B cell (primary cell): ENCODE results near the gene DHX15. TPM values are rescaled to one million over a fixed set of nuclear protein-coding genes. Genes with fewer than 3 reads are reported as not detected.

Experiments used
- ATAC-seq: fragments of 200-7000 bp; cut with Tn5 transposase; one replicate; pipeline ENCODE4 v1.10.0; 2021; ENCODE audit warnings: low read depth, mild to moderate bottlenecking, moderate number of reproducible peaks, moderate library complexity
- CTCF ChIA-PET: fragments of 350-600 bp; sonication (Branson Sonifier 250); formaldehyde crosslinking; loops from one replicate; lab custom pipeline; 2021; ENCODE audit warnings: antibody characterized with exemption, inconsistent platforms; lab: Charles Lee
- POLR2A ChIA-PET: fragments of 350-600 bp; sonication (Branson Sonifier 250); formaldehyde crosslinking; loops from one replicate; lab custom pipeline; 2021; ENCODE audit warnings: antibody characterized with exemption; lab: Charles Lee
- DNase-seq: peaks from one replicate; pipeline ENCODE4 v3.0.0; 2013
- H2AFZ ChIP-seq: 2 replicates; pipeline ENCODE4 v1.6.1; 2012; ENCODE audit warnings: mild to moderate bottlenecking, low read depth, low read length; ENCODE audit not compliant: insufficient read depth, poor library complexity, severe bottlenecking
- H3K27ac ChIP-seq, 2 donors: 1 replicate in 1 of 2; 2 replicates in 1 of 2; pipeline ENCODE4 v1.5.1; 2012 to 2013; ENCODE audit warnings: low read length in 2 of 2, mild to moderate bottlenecking in 2 of 2, moderate library complexity in 1 of 2
- H3K27me3 ChIP-seq, 4 experiments: fragments of 200-600 bp in 1 of 4; sonication (generic) in 1 of 4; replicated peaks in 1 of 4; 1 replicate in 2 of 4; 2 replicates in 2 of 4; pipeline versions ENCODE4 v1.6.1 to v1.7.0; 2013 to 2016; ENCODE audit warnings: low read length in 3 of 4, mild to moderate bottlenecking in 2 of 4, mixed read lengths in 1 of 4, moderate library complexity in 1 of 4; ENCODE audit not compliant: insufficient read depth in 4 of 4, control insufficient read depth in 3 of 4; ENCODE audit errors: control extremely low read depth in 1 of 4
- H3K36me3 ChIP-seq, 2 experiments: replicated peaks in 1 of 2; 1 replicate in 1 of 2; 2 replicates in 1 of 2; pipeline versions ENCODE4 v1.6.1 to v1.7.1; 2013; ENCODE audit warnings: low read length in 1 of 2; ENCODE audit not compliant: insufficient read depth in 2 of 2, control insufficient read depth in 1 of 2; ENCODE audit errors: control extremely low read depth in 1 of 2, extremely low read depth in 1 of 2
- H3K4me1 ChIP-seq, 2 donors: fragments of 200-600 bp in 1 of 2; sonication (generic) in 1 of 2; 1 replicate in 1 of 2; 2 replicates in 1 of 2; pipeline versions ENCODE4 v1.5.1 to v1.6.1; 2013 to 2017; ENCODE audit warnings: low read length in 2 of 2; ENCODE audit not compliant: control insufficient read depth in 2 of 2, insufficient read depth in 2 of 2
- H3K4me2 ChIP-seq: replicated peaks from 2 replicates; pipeline ENCODE3; 2012; ENCODE audit warnings: mild to moderate bottlenecking, low read depth, low read length; ENCODE audit not compliant: poor library complexity, severe bottlenecking
- H3K4me3 ChIP-seq, 5 experiments: fragments of 200-600 bp in 1 of 5; sonication (generic) in 1 of 5; 1 replicate in 3 of 5; 2 replicates in 2 of 5; pipeline versions ENCODE4 v1.5.1 to v1.7.0; 2011 to 2016; ENCODE audit warnings: low read length in 4 of 5, mild to moderate bottlenecking in 4 of 5, low read depth in 2 of 5, control low read depth in 1 of 5, moderate library complexity in 1 of 5; ENCODE audit not compliant: insufficient read depth in 1 of 5; ENCODE audit errors: control extremely low read depth in 1 of 5, extremely low read depth in 1 of 5
- H3K79me2 ChIP-seq: fragments of 200-600 bp; sonication (generic); one replicate; pipeline ENCODE4 v1.6.0; 2016; ENCODE audit warnings: low read length; ENCODE audit not compliant: control insufficient read depth, insufficient read depth
- H3K9ac ChIP-seq: fragments of 200-600 bp; sonication (generic); 2 replicates; pipeline ENCODE4 v1.6.1; 2017; ENCODE audit warnings: mild to moderate bottlenecking, low read length, moderate library complexity
- H3K9me3 ChIP-seq, 3 donors: one replicate each; pipeline versions ENCODE4 v1.6.1 to v1.7.1; 2013; ENCODE audit warnings: low read length in 2 of 3; ENCODE audit not compliant: control insufficient read depth in 2 of 3, insufficient read depth in 1 of 3; ENCODE audit errors: control extremely low read depth in 1 of 3
- H4K20me1 ChIP-seq: 2 replicates; pipeline ENCODE4 v1.6.0; 2012; ENCODE audit warnings: mild to moderate bottlenecking, low read length; ENCODE audit not compliant: insufficient read depth, control insufficient read depth, poor library complexity, severe bottlenecking
- H3K27ac Mint-ChIP-seq: one replicate; pipeline ENCODE4 v1.8.0; 2021; ENCODE audit warnings: mixed read lengths
- H3K27me3 Mint-ChIP-seq: one replicate; pipeline ENCODE4 v1.8.0; 2021; ENCODE audit warnings: mixed read lengths
- H3K4me1 Mint-ChIP-seq: one replicate; pipeline ENCODE4 v1.8.0; 2021; ENCODE audit warnings: mixed read lengths
- H3K4me3 Mint-ChIP-seq: one replicate; pipeline ENCODE4 v1.8.0; 2021; ENCODE audit warnings: mixed read lengths
- H3K9me3 Mint-ChIP-seq: one replicate; pipeline ENCODE4 v1.8.0; 2022; ENCODE audit warnings: mixed read lengths; ENCODE audit not compliant: insufficient read depth
- EZH2 ChIP-seq: IDR thresholded peaks from 2 replicates; pipeline ENCODE4 v1.6.1; 2012; ENCODE audit warnings: borderline replicate concordance, low read depth, mild to moderate bottlenecking, moderate library complexity, low read length; ENCODE audit not compliant: insufficient read depth, poor library complexity, severe bottlenecking
- WGBS: methylation state at CpG from one replicate; pipeline ENCODE4 v1.1.5; 2013; ENCODE audit warnings: missing lambda C conversion rate; ENCODE audit not compliant: insufficient coverage; 5-methylcytosine and 5-hydroxymethylcytosine counted together
- intact Hi-C: fragments of 100-400 bp; cut with micrococcal nuclease; formaldehyde crosslinking; loops from one replicate; pipeline ENCODE4 v1.10.0; 2022
- polyA plus RNA-seq: library from polyadenylated mRNA; depleted of rRNA; stranded (reverse); fragments of >200 nt; gene quantifications from 2 replicates; pipeline ENCODE4 v1.2.3, GENCODE V29; 2012
- total RNA-seq, 2 donors: library from RNA; stranded (reverse); fragments of 120-200 nt in 1 of 2; gene quantifications; 1 replicate in 1 of 2; 2 replicates in 1 of 2; pipeline versions ENCODE4 v1.2.3 to v1.2.4, GENCODE V29; 2013 to 2022
- TF ChIP-seq, protein P1 (sequence below): fragments of 200-600 bp; IDR thresholded peaks from one replicate; pipeline ENCODE4 v1.8.0; 2022; ENCODE audit warnings: antibody characterized with exemption, mild to moderate bottlenecking

Gene DHX15
- total and polyA plus RNA-seq, 2 donors (not counting 1 experiment from before 2014, with no cell fraction given): 58.8 to 162 TPM

DNA sequence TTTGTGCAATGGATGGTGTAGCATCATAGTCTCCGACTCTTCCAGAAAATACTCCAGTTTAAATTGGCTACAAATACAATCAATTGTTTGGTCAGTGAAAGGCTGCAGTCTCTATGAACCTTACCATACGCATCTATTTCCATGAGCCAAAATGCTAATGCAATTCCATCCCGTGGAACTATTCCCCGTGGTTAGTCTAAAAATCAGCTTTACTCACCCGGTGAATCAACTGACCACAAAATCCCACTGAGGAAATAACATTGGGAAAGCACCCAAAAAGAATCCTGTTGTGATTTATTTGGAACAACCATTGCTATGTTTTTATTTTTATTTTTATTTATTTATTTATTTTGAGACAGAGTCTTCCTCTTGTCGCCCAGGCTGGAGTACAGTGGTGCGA is 87.1 kb downstream of the DHX15 start:
- Histone ChIP-seq H2AFZ (no peak overlapping the region), H3K27ac (no peak overlapping the region), H3K9ac (no peak overlapping the region), H3K36me3 (no peaks in the 10 kb centered on the region), H3K4me1 (no peaks in the 10 kb centered on the region), H3K79me2 (no peaks in the 10 kb centered on the region), H3K27me3 (no peaks in the 10 kb centered on the region), H3K4me2 (no peak overlapping the region), H3K4me3 (no peak overlapping the region), H4K20me1 (no peaks in the 10 kb centered on the region), H3K9me3 (peaks cover 0 to 3% (median 0%) of the 10 kb centered on the region in 3 donors)
- H3K27me3 Mint-ChIP-seq: peaks cover 11% of the 10 kb centered on the region
- no peaks in the 10 kb centered on the region for H3K9me3 Mint-ChIP-seq
- no peaks in the 10 kb centered on the region for H3K4me1 Mint-ChIP-seq
- 100% methylated on average over 2 of the region's 7 CpGs for WGBS
- ChIA-PET CTCF (no interaction called here), POLR2A (no interaction called here)
- H3K4me3 Mint-ChIP-seq: no peak overlapping the region
- ATAC-seq (no peak), DNase-seq (no peak)
- TF ChIP-seq, protein P1, sequence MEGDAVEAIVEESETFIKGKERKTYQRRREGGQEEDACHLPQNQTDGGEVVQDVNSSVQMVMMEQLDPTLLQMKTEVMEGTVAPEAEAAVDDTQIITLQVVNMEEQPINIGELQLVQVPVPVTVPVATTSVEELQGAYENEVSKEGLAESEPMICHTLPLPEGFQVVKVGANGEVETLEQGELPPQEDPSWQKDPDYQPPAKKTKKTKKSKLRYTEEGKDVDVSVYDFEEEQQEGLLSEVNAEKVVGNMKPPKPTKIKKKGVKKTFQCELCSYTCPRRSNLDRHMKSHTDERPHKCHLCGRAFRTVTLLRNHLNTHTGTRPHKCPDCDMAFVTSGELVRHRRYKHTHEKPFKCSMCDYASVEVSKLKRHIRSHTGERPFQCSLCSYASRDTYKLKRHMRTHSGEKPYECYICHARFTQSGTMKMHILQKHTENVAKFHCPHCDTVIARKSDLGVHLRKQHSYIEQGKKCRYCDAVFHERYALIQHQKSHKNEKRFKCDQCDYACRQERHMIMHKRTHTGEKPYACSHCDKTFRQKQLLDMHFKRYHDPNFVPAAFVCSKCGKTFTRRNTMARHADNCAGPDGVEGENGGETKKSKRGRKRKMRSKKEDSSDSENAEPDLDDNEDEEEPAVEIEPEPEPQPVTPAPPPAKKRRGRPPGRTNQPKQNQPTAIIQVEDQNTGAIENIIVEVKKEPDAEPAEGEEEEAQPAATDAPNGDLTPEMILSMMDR: no peak
- no peak for TF ChIP-seq EZH2
- H3K27ac Mint-ChIP-seq: no peak overlapping the region
- intact Hi-C loops: no loop called here

DNA sequence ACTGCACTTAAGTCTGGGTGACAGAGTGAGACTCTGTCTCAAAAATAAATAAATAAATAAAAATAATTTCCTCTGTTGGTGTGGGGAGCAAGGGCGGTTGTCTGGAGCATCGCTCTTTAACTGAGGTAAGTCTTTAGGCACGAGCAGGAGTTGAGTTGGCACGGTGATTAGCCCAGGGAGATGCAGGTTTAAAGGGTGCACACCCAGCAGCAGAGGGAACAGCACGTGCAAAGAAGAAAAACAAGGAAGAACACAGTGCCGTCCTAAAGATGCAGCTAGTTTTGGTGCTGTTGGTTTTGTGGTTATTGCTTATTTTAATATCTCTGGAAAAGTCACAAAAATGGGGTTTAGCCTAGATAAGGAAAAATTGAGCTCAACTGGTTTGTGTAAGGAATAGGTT is 87.8 kb downstream of the DHX15 start:
- Mint-ChIP-seq H3K9me3 (no peaks in the 10 kb centered on the region), H3K27me3 (peaks cover 14% of the 10 kb centered on the region), H3K4me3 (no peak overlapping the region), H3K27ac (no peak overlapping the region), H3K4me1 (no peaks in the 10 kb centered on the region)
- Histone ChIP-seq H3K4me1 (no peaks in the 10 kb centered on the region), H3K27ac (no peak overlapping the region), H2AFZ (no peak overlapping the region), H3K36me3 (no peaks in the 10 kb centered on the region), H4K20me1 (no peaks in the 10 kb centered on the region), H3K9me3 (peaks cover 0 to 3% (median 0%) of the 10 kb centered on the region in 3 donors), H3K4me2 (no peak overlapping the region), H3K27me3 (no peaks in the 10 kb centered on the region), H3K9ac (no peak overlapping the region), H3K79me2 (no peaks in the 10 kb centered on the region), H3K4me3 (no peak overlapping the region)
- WGBS: 98% methylated on average over 6 of the region's 6 CpGs
- DNase-seq: no peak
- intact Hi-C loops: no loop called here
- ChIA-PET CTCF (no interaction called here), POLR2A (no interaction called here)
- TF ChIP-seq, protein P1: no peak
- TF ChIP-seq EZH2: no peak
- ATAC-seq: no peak
